C4-2B (cell line): ENCODE data around the gene MPI.

Source experiments
- CTCF ChIP-seq: fragments of 450-650 bp; conservative IDR thresholded peaks from 2 replicates; pipeline ENCODE4 v1.5.1; 2017; ENCODE audit warnings: mild to moderate bottlenecking
- ZFX ChIP-seq: fragments of 450-650 bp; IDR thresholded peaks from 2 replicates; pipeline ENCODE4 v1.6.1; 2017

DNA sequence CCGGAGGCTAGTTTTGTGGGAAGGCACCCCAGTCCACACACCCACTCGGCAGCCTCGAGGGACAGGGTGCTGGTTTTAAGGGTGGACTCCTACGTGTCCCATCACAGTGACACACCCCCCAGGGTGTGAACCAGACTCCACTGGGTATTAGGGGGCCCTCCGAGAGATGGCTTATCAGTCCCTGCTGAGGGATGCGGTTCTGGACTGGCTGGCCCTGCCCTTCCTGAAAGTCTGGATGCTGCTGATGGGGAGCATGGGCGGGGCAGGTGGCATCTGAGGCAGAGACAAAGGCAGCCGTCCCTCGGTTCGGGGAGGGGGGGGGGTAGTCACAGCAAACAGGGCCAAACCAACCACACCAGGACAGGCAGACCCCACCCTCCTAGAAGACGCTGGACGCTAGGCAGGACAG lies 45.9 kb upstream of the MPI start:
- TF ChIP-seq CTCF, result no peak
- no peak for TF ChIP-seq ZFX
